ENCODE results near the gene PRICKLE4.
A peak's percentile ranks its signal among the peaks of the same experiment; 100 is the strongest.
"Not testable (repeated sequence)": the region's sequence is repeated elsewhere in the genome, so short reads cannot be mapped to it uniquely, and the experiment has no call there.

Gene PRICKLE4

DNA sequence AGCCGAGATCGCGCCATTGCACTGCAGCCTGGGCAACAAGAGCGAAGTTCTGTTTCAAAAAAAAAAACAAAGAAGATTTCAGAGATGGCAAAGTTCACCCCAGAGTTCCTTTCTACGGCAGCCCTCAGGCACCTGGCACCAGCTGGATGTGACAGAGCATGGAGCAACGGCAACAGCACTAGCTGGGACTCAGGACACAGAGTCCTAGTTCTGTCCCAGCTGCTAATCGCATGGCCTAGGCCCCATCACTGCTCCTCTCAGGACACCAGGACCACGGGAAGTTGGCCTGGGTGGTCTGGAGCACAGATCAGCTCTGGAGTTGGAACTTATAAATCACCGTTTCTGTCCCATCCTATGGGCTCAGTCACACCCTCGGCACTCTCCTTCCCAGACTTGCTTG is 34.5 kb upstream of the PRICKLE4 start:
- DNase-seq: no peak

GRCh38 chr6:41747256-41748101 is 33.1 kb upstream of the PRICKLE4 start, which contains the start of gene PGC:
Gene PGC, minus strand, starts transcription at chr6:41747397. Its CDS starts 63 bp downstream, at chr6:41747334.
- no peak for DNase-seq

- no peak for DNase-seq
Observed at GRCh38 chr6:41748102-41748477, 32.5 kb upstream of the PRICKLE4 start.

- DNase-seq: no peak
Observed at GRCh38 chr6:41748542-41748941, 32.0 kb upstream of the PRICKLE4 start.

DNA sequence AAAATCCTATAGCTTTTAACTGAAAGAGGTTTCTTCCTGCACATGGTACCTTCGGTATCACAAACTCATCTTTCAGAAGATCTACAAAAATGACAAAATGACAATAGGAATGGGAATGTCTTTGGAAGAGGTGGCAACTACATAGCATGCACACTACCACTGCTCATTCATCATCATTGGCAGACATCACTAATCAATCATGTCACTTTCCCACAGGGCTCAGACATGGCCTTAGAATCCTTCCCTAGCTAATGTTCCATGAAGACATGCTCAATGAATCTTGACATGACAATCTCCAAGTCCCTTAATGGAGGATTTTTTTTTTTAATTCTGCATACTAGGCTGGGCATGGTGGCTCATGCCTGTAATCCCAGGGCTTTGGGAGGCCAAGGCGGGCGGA is 30.2 kb upstream of the PRICKLE4 start:
- no peak for DNase-seq

DNA sequence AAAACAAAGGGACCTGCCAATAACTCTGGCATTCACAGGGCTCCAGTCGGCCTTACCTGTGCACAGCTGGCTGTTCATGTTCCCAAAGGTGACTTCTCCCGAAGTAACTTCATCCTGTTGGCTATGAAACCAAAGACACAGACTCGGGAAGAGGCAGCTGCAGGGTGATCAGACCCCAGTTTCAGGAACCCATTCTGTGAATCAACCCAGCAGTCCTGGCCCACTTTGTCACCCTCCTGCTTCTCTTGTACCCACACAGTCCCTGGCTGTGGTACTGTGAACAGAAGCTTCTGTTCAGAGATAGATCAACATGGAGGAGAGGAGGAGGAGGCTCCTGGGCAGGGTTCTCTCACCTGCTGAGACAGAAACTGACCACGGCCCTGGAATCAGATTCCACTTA is 24.7 kb upstream of the PRICKLE4 start:
- no peak for DNase-seq

DNA sequence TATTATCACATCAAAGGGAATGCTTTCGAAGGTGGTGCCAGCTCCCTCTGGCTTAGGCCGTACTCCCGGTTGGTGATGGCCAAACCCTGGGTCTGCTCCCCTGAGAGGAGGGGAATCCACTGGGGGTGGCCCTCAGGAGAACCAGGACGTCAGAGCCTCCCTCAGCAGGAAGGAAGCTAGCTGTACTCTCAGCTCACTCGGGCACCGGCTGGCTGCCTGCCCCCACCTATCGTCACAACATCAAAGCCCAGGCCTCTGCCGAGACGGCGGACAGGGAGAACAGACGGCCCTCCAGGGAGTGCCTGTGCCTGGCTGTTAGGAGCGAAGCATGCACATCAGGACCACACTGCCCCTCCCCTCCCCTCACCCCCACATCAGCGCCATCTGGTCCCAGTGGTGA is 24.2 kb upstream of the PRICKLE4 start:
- DNase-seq: no peak

GRCh38 chr6:41757271-41757670 is 23.3 kb upstream of the PRICKLE4 start:
- no peak for DNase-seq

DNA sequence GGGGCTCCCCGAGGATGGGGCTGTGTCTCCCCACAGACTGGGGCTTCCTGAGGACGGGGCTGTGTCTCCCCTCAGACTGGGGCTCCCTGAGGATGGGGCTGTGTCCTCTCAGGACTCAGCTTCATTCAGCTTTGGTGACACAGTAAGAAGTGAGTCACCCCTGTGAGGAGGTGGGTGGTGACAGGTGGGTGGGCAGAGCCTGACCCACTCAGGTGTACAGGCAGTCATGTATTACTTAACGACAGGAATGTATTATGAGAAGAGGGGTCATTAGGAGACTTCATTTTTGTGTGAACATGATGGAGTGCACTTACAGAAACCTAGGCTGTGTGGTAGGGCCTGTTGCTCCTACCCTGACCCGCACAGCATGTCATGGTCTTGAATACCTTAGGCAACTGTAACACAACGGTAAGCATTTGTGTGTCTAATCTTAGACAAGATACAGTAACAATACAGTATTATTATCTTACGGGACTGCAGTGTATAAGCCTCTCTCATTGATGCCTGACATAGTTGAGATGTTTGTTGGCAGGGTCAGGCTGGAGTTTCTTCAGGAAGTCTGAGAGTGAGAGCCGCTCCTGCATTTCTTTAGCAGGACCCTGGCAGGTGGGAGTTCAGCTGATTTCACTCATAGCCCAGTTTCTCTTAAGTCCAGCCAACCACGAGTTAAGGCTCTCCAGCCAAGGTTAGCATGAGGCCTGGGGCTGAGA is 22.5 kb upstream of the PRICKLE4 start:
- DNase-seq: no peak

- no peak for DNase-seq
Observed at GRCh38 chr6:41758641-41759035, 21.9 kb upstream of the PRICKLE4 start.

DNA sequence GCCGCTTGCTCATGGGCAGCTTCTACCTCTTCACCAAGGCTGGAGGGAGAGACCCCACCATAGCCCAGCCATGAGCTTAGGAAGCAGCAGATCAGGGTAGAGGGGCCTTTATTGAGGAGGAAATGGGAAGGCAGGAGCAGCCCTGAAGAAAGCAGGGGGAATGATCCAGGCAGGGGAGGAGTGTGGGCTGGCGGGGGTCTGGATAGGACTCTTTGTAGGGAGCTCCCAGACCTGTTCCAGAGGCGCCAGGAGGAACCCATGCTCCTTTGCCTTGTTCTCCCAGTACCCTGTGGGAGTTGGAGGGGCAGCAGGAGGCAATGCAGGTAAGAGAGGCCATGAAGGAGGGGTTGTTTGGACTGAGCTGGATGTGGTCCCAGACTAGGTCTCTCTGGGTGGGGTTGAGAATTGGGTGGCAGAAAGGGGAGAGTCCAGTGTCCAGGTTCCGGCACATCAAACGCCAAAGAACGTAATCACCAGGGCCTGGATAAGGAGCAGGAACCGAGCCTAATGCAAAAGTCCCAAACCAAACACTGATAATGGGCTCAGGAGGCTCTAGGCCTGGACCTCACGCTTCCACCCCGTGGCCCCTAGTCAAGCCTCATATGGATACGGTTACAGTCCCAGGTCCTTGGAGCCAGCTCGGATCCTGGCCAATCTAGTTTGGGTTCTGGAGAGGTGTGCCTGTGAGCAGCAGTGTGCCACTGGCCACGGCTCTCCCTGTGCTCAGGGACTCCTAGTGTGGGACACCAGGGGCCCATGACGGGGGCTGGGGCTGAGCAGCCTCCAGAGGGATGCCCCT is 21.3 kb upstream of the PRICKLE4 start:
- DNase-seq: no peak

DNA sequence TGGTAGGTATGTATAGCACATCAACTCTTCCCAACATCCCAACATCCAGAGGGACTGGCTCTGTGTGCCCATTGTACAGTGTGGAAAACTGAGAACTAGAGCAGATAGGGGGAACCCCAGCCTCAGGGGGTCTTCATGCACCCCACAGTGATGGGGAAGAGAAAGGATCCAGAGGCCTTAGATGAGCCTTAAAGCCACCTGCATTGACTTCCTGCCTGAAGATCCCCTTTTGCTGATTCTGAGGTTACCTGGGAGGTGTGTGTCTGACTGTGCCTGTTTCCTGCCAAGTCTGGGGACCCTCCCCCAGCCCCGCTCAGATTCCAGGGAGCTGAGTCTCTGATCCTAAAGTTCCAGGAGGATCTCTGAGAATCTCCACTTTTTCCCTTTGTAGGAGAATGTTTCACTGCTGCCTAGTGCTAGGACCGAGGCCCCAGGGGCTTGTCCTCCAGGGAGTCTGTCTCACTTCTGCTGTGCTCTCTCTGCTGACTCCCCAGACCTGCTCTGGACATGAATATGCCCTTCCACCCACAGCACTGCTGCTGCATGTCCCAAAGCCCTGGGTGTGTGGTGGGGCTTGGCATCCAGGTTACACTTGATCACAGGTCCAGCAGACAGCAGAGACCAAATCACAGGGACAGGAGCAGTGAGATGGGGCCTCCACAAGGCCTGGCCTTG is 20.5 kb upstream of the PRICKLE4 start:
- no peak for DNase-seq

DNA sequence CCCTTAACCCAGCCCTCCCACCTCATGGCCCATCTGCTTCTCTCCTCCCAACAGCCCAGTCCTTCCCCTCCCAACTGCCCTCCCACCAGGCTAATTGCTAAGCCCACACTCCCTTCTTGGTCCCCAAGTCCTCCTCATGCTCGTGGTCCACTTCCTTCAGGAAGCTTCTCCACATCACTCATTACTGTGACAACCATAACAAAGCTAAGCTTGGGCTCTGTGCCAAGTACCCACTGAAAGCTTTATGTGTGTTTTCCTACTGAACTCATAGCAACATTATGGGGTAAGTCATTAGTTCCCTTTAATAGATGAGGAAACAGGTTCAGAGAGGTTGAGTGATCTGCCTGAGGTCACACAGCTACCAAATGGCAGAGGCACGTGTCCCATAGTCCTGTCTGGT is 17.1 kb upstream of the PRICKLE4 start:
- DNase-seq: no peak

- not testable (repeated sequence) for DNase-seq
Observed at GRCh38 chr6:41766043-41766664, 14.4 kb upstream of the PRICKLE4 start.

GRCh38 chr6:41767112-41767833 is 13.3 kb upstream of the PRICKLE4 start:
- peak; percentile 73 for DNase-seq

DNA sequence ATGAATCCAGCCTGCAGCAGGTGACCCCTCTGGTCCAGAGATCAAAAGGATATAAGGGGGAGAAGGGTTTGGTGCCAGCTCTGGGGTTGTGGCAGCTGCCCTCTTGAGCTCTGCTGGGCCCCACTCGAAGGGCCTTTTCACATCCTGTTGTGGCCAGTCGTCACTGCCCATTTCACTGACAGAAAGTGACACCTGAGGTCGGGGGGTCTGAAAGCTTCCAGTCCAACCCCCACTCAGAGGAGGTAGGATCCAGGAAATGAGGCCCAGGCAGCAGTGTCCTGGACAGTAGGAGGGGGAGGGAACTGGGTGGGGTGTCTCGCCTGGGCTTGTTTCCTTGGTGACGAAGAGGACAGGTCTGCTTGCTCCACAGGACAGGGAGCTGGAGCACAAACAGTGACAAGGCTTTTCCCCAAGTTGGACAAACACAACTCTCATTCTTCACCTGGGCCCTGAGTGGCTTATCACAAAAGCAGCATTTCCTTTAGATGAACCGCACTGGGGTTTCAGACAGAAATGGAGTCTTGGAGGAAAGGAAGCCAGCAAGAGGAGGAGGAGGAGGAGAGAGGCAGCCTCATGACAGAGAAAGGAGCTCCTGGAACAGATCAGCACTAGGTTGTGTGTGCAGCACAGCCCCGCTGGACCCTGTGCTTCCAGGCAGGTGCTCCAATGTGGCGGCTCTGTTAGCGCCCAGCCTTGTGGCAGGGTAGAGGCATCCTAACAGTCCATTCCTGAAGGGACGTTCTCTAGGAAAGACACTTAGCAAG is 11.9 kb upstream of the PRICKLE4 start:
- DNase-seq: peak; percentile 17

- no peak for DNase-seq
Observed at GRCh38 chr6:41769376-41769775, 11.2 kb upstream of the PRICKLE4 start.

GRCh38 chr6:41770381-41771057 is 10.1 kb upstream of the PRICKLE4 start:
- DNase-seq: no peak

GRCh38 chr6:41771058-41771983 is 9.3 kb upstream of the PRICKLE4 start:
- DNase-seq: no peak

All from eye (tissue), 1 donor.